COR-L47 (cell line): ENCODE data around the gene RPA3.
"Not testable (repeated sequence)": the region's sequence is repeated elsewhere in the genome, so short reads cannot be mapped to it uniquely, and the experiment has no call there.

ENCODE experiments used
- DNase-seq: peaks from one replicate; lab custom pipeline; 2025; lab: John Stamatoyannopoulos, UW

The RPA3 gene

GRCh38 chr7:7694542-7694941 lies 23.9 kb downstream of the RPA3 start:
- DNase-seq = no peak

- no peak for DNase-seq
These were observed 24.5 kb downstream of the RPA3 start for GRCh38 chr7:7693881-7694280.

- DNase-seq = no peak
These were observed 29.5 kb downstream of the RPA3 start for GRCh38 chr7:7688956-7689355.

- DNase-seq = no peak
These were observed 30.1 kb downstream of the RPA3 start for GRCh38 chr7:7688310-7688709.

GRCh38 chr7:7687800-7688199 lies 30.6 kb downstream of the RPA3 start:
- no peak for DNase-seq

GRCh38 chr7:7686811-7687508 lies 31.4 kb downstream of the RPA3 start:
- DNase-seq = no peak

GRCh38 chr7:7682861-7683260 lies 35.5 kb downstream of the RPA3 start:
- no peak for DNase-seq

GRCh38 chr7:7681936-7682329 lies 36.5 kb downstream of the RPA3 start:
- DNase-seq = no peak

GRCh38 chr7:7681191-7681935 lies 37.0 kb downstream of the RPA3 start:
- DNase-seq = peak; percentile 73

GRCh38 chr7:7679640-7680039 lies 38.8 kb downstream of the RPA3 start:
- not testable (repeated sequence) for DNase-seq

GRCh38 chr7:7675686-7676085 lies 42.7 kb downstream of the RPA3 start:
- no peak for DNase-seq

- DNase-seq = no peak
These were observed 45.2 kb downstream of the RPA3 start for GRCh38 chr7:7673240-7673550.

- DNase-seq = no peak
These were observed 45.7 kb downstream of the RPA3 start for GRCh38 chr7:7672545-7673239.

- DNase-seq = no peak
These were observed 47.0 kb downstream of the RPA3 start for GRCh38 chr7:7671361-7671760.

- no peak for DNase-seq
These were observed 47.9 kb downstream of the RPA3 start for GRCh38 chr7:7670490-7670889.

- DNase-seq = no peak
These were observed 49.7 kb downstream of the RPA3 start for GRCh38 chr7:7668706-7669105.

GRCh38 chr7:7667187-7667586 lies 51.2 kb downstream of the RPA3 start:
- no peak for DNase-seq

- no peak for DNase-seq
These were observed 53.4 kb downstream of the RPA3 start for GRCh38 chr7:7665031-7665430.

GRCh38 chr7:7664291-7664690 lies 54.1 kb downstream of the RPA3 start:
- no peak for DNase-seq

GRCh38 chr7:7662527-7662926 lies 55.9 kb downstream of the RPA3 start:
- DNase-seq = peak; percentile 9

GRCh38 chr7:7656459-7656858 lies 61.9 kb downstream of the RPA3 start:
- not testable (repeated sequence) for DNase-seq

GRCh38 chr7:7654964-7655715 lies 63.3 kb downstream of the RPA3 start:
- DNase-seq = no peak
